Measurements from ENCODE around the gene KANK2.

GRCh38 chr19:11246941-11247340, 49.6 kb upstream of the KANK2 start:
- TF ChIP-seq CTCF (IDR thresholded peaks at IDR 0.05; ENCODE audit: insufficient read depth, low read length) (no peak), POLR2AphosphoS5 (IDR thresholded peaks at IDR 0.05; ENCODE audit: low read depth) (no peak), REST (IDR thresholded peaks at IDR 0.05; ENCODE audit: insufficient replicate concordance, low read depth) (no peak), GABPA (IDR thresholded peaks at IDR 0.05; ENCODE audit: low read depth) (no peak), SPI1 (IDR thresholded peaks at IDR 0.05; ENCODE audit: borderline replicate concordance, low read depth) (no peak)
